Adrenal gland (tissue), 5 donors: Measurements from ENCODE around the gene OLFML3.

Experiments used
- POLR2A ChIP-seq, 2 donors: fragments of 450-650 bp; IDR thresholded peaks; one replicate each; pipeline ENCODE4 v1.6.1; 2017; ENCODE audit warnings: antibody characterized with exemption in 2 of 2, mild to moderate bottlenecking in 2 of 2, moderate library complexity in 1 of 2
- TF ChIP-seq, protein P1 (sequence below), 6 experiments: fragments of 450-650 bp in 4 of 6; fragments of 200-600 bp in 2 of 6; sonication (generic) in 1 of 6; IDR thresholded peaks; 1 replicate in 5 of 6; 2 replicates in 1 of 6; pipeline versions ENCODE4 v1.5.1 to v1.8.0; 2016 to 2021; ENCODE audit warnings: antibody characterized with exemption in 6 of 6, mild to moderate bottlenecking in 2 of 6, moderate library complexity in 1 of 6
- donor health status: DM: no; HTN: no; CAD: no.

DNA sequence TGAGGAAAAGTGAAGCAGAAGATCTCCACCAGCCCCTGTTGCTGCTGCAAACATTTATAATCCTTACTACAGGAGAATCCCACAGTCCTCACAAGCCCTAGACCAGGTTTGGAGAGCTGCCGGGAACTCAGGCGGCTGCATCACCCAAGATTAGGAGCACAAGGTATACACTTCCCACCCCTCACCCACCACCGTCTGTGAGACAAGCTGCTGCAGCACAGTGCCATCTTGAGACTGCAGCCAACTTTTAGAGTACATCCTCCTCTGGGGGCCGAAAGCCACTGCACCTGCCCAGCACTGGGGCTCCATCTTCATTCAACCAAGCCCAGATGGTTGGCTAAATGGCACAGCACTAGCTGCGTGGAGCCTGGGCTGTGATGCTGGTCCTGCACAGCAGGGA, 13.8 kb downstream of the OLFML3 start:
- TF ChIP-seq, protein P1, sequence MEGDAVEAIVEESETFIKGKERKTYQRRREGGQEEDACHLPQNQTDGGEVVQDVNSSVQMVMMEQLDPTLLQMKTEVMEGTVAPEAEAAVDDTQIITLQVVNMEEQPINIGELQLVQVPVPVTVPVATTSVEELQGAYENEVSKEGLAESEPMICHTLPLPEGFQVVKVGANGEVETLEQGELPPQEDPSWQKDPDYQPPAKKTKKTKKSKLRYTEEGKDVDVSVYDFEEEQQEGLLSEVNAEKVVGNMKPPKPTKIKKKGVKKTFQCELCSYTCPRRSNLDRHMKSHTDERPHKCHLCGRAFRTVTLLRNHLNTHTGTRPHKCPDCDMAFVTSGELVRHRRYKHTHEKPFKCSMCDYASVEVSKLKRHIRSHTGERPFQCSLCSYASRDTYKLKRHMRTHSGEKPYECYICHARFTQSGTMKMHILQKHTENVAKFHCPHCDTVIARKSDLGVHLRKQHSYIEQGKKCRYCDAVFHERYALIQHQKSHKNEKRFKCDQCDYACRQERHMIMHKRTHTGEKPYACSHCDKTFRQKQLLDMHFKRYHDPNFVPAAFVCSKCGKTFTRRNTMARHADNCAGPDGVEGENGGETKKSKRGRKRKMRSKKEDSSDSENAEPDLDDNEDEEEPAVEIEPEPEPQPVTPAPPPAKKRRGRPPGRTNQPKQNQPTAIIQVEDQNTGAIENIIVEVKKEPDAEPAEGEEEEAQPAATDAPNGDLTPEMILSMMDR (IDR thresholded peaks at IDR 0.05): no peak
- TF ChIP-seq POLR2A (IDR thresholded peaks at IDR 0.05): no peak
